NCI-H1105 (cell line): Measurements from ENCODE around the gene BCAS3.
"Not testable (repeated sequence)": the region's sequence is repeated elsewhere in the genome, so short reads cannot be mapped to it uniquely, and the experiment has no call there.

Experiments used
- DNase-seq: peaks from one replicate; lab custom pipeline; 2025; lab: John Stamatoyannopoulos, UW

BCAS3 gene

DNA sequence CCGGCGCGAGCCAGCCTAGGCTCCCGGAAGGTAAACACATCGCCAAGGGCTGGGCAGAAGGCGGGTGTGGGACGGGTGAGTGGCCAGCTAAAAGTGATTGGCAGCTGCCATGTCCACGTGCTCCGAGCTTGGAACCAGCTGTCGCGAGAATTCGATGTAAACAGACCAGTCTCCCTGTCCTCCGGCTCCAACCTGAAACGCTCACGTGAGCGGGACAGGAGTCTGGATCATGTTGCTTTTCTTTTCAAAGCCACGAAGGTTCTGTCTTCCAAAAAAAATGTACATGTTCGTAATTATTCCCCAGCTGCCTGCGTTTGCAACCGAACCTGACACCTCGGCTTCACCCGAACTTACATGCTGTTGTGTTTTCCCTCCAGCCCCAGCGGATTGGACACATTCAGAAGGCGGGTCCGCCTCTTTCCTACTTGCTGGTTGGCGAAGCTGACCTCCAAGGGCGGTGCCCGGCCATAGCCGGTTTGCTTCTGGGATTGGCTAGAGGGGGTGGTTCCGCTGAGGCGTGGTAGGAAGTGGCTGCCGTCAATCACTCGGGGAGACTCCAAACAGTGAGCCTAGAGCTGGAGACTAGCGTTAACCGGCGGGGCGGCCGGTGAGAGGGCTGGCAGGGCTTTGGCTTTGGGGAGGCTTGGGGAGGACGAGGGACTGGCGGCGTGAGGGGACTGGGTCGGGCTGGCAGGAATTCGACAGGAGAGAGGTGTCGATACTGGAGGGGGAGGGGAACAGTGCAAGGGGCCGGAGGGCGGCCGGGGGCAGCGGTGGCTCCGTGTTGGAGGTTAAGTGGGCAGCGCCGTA is at the start of gene BCAS3:
Gene BCAS3 (plus strand): TSS at position 544 of the 810 bp plus-strand sequence.
- peak; percentile 95 for DNase-seq

DNA sequence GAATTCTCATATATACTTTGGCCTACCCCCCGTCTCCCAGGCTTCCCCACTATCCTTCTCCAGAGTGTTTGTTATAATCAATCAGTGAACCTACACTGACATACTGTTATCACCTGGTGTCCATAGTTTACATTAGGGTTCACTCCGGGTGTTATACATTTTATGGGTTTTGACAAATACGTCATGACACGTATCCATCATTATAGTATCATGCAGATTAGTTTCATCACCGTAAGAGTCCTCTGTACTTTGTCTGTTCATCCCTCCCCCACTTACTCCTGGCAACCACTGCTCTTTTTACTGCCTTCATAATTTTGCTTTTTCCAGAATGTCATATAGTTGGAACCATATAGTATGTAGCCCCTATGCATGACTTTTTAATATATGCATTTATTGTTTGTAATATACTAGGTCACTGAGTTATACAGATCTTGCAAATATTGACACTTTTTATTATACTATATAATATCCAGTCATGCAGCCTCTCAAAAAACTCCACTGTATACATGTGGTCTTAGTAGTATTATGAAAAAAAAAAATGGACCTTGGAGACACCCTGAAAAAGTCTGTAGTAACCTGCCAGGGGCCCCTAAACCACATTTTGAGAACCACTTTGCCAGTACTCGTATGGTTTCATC is 49.3 kb upstream of the BCAS3 start:
- no peak for DNase-seq

GRCh38 chr17:60629120-60629519 is 48.5 kb upstream of the BCAS3 start:
- no peak for DNase-seq

GRCh38 chr17:60630352-60630751 is 47.3 kb upstream of the BCAS3 start:
- DNase-seq: no peak

GRCh38 chr17:60631119-60631518 is 46.5 kb upstream of the BCAS3 start:
- DNase-seq: no peak

GRCh38 chr17:60637683-60638082 is 40.0 kb upstream of the BCAS3 start:
- no peak for DNase-seq

- DNase-seq: no peak
These were observed 38.7 kb upstream of the BCAS3 start for GRCh38 chr17:60639019-60639330.

DNA sequence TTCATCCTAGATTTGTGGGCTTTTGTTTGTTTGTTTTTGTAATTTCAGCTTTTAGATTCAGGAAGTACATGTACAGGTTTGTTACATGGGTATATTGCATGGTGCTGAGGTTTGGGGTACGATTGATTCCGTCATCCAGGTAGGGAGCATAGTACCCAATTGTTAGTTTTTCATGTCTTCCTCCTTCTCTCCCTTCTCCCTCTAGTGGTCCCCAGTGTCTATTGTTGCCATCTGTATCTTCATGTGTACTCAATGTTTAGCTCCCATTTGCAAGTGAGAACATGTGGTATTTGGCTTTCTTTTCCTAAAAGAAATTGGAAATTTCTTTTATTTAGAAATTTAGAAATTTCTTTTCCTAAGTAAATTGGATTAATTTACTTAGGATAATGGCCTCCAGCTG is 37.1 kb upstream of the BCAS3 start:
- DNase-seq: no peak

DNA sequence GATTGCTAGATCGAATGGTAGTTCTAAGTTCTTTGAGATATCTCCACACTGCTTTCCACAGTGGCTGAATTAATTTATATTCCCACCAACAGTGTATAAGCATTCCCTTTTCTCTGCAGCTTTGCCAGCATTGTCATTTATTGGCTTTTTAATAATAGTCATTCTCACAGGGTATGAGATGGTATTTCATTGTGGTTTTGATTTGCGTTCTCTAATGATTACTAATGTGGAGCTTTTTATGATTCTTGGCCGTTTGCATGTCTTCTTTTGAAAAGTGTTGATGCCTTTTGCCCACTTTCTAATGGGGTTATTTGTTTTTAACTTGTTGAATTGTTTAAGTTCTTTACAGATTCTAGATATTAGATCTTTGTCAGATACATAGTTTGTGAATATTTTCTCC is 36.5 kb upstream of the BCAS3 start:
- no peak for DNase-seq

DNA sequence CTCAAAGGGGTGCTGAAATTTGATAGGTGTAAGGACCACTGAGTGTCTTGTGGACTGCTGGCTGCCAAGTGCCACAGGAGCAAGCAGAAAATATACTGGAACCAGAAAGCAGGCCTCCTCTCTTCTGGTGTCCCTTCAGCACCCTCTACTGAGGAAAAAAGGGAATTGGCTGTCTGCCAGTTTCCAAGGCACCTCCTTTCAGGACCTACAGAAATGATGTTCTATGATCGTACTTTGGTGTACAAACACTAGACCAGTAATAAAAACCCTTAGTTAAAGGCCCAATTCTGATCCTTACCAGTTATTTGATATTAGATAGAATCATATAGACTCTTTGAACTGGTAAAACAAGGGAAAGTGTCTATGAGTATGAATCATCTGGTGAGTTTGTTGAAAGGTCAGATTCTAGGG is 35.8 kb upstream of the BCAS3 start:
- DNase-seq: peak; percentile 56

DNA sequence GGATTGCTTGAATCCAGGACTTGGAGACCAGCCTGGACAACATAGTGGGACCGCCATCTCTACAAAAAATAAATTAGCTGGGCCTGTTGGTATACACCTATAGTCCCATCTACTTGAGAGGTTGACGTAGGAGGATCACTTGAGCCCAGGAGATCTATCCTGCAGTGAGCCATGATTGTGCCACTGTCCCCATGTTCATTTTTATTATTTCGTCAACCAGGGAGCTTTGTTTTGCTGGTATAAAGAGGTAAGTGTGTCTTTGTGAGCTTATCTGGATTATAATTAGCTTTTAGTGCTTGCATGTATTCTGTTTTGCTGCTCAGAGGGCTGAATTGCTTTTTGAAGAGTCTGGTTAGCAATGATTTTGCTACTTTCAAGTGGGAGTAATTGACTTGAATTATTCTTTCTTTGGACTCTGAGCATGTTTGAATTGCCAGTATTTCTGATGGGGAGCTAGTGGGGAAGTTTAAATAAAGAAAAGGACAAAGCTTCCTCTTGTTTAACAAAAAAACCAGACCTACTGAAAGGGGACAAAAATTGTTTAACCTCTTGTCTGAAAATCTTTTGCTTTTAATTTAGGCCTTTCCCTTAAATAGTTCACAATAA is 31.6 kb upstream of the BCAS3 start:
- peak; percentile 30 for DNase-seq

DNA sequence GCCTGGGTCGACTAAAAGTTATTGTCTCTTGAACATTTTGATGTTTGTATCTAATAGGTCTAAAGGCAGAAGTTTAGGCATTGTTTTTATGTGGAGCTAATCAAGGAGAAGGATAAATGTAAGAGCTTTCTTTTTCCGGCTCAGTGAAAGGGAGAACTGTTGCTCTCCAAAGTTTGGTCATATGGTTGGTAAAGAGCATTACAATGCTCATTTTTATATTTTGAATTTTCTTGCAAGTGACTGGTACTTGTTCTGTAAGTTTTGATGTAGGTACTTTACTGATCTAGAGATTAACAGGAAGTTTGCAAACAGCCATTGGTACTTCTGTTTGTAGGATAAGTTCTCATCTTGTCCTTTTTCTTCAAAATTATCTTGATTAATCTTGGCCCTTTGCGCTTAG is 30.9 kb upstream of the BCAS3 start:
- no peak for DNase-seq

GRCh38 chr17:60647705-60648104 is 29.9 kb upstream of the BCAS3 start:
- DNase-seq: no peak

GRCh38 chr17:60652454-60653247 is 25.0 kb upstream of the BCAS3 start:
- DNase-seq: no peak

GRCh38 chr17:60653569-60653968 is 24.1 kb upstream of the BCAS3 start:
- no peak for DNase-seq

DNA sequence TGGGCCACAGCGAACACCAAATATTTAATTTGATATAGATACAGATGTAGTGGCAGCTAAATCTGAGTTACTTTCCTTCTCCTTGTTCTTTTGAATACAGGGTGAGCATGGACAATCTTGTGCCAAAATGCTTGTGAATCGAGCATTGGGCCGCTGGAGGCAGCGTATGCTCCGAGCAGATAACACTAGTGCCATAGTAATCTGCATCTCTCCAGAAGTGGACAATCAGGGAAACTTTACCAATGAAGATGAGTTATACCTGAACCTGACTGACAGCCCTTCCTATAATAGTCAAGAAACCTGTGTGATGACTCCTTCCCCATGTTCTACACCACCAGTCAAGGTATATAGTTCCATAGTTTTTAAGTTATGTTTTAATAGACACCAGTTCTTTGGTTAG is 21.2 kb upstream of the BCAS3 start:
- DNase-seq: no peak

DNA sequence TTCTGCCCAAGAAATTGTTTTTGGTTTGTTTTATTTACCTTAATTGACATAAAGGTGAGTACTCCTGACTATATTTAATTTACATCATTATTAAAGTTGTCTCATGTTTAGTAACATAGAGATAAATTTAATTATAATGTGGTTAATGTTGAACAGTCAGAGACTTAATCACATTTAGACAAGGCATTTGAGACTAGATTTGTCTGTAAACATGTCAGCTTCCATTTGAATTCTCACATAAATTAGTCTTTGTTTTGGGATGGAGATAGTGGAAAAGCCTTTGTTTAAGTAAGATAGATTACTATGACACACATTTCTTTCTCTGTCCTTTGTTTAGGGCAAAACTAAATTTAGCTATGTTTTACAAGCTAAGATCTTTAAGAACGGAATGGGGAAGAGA is 18.5 kb upstream of the BCAS3 start:
- no peak for DNase-seq

DNA sequence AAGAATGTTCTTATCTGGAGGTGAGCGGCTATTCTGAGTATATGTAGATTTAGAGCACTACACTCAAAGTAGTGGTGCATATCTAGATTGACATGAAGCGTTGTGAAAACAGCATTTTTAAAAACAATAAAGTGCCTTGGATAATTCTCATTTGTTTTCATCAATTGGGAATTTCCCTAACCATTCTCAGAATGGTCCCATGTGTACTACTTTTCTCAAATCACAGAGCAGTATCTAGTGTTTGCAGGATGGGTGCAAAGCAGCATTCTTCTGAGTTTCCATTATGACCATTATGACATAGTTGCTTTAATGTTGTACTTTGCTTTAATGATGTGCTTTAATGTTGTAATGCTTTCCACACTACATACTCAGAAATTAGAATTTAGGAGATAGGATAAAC is 16.2 kb upstream of the BCAS3 start:
- no peak for DNase-seq

- DNase-seq: no peak
These were observed 13.6 kb upstream of the BCAS3 start for GRCh38 chr17:60664022-60664421.

GRCh38 chr17:60665602-60666001 is 12.0 kb upstream of the BCAS3 start:
- DNase-seq: no peak

DNA sequence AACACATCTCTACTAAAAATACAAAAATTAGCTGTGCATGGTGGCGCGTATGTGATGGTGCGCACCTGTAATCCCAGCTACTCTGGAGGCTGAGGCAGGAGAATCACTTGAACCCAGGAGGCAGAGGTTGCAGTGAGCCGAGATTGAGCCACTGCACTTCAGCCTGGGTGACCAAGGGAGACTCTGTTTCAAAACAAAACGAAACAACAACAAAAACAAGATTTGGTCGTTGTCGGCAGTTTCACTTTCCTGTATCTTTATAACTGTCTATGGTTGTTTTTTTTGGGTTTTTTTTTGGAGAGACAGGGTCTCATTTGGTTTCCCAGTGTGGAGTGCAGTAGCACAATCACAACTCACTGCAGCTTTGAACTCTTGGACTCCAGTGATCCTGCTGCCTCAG is 8.9 kb upstream of the BCAS3 start:
- not testable (repeated sequence) for DNase-seq

- DNase-seq: no peak
These were observed 6.2 kb upstream of the BCAS3 start for GRCh38 chr17:60671482-60671881.

DNA sequence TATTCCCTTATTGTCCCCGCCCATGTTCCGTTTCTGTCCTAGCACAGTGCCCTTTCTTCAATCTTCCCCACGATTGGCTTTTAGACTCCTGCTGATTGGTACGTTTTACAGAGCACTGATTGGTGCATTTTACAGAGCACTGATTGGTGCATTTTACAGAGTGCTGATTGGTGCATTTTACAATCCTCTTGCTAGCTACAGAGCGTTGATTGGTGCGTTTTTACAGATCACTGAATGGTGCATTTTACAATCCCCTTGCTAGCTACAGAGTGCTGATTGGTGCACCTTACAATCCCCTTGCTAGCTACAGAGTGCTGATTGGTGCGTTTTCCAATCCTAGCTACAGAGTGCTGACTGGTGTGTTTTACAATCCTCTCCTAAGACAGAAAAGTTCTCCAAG is 3.0 kb upstream of the BCAS3 start:
- DNase-seq: not testable (repeated sequence)
